C4-2B (cell line): ENCODE data around the gene EXOC8.

ENCODE experiments used
- CTCF ChIP-seq: fragments of 450-650 bp; conservative IDR thresholded peaks from 2 replicates; pipeline ENCODE4 v1.5.1; 2017; ENCODE audit warnings: mild to moderate bottlenecking
- ZFX ChIP-seq: fragments of 450-650 bp; IDR thresholded peaks from 2 replicates; pipeline ENCODE4 v1.6.1; 2017

GRCh38 chr1:231383159-231383860, 45.7 kb upstream of the EXOC8 start:
- TF ChIP-seq CTCF, result no peak
- TF ChIP-seq ZFX, result no peak
